Adipocyte (in vitro differentiated cells): ENCODE results near the gene CIBAR2.

Experiments
- DNase-seq: peaks from one replicate; pipeline ENCODE4 v3.0.0-alpha.2; 2015; ENCODE audit warnings: low read depth
- H3K27me3 ChIP-seq: replicated peaks from 2 replicates; pipeline ENCODE4 v1.7.0; 2013; ENCODE audit warnings: mild to moderate bottlenecking, low read length, moderate library complexity; ENCODE audit not compliant: control insufficient read depth, insufficient read depth
- H3K36me3 ChIP-seq: 2 replicates; pipeline ENCODE4 v1.7.0; 2013; ENCODE audit warnings: low read length, mild to moderate bottlenecking, moderate library complexity; ENCODE audit not compliant: control insufficient read depth, insufficient read depth, severe bottlenecking
- H3K4me1 ChIP-seq: 2 replicates; pipeline ENCODE4 v1.7.0; 2013; ENCODE audit warnings: mild to moderate bottlenecking, low read length, moderate library complexity; ENCODE audit not compliant: control insufficient read depth, insufficient read depth
- H3K4me3 ChIP-seq: 2 replicates; pipeline ENCODE4 v1.7.0; 2013; ENCODE audit warnings: mild to moderate bottlenecking, low read length, moderate library complexity
- H3K9ac ChIP-seq: 2 replicates; pipeline ENCODE4 v1.7.0; 2013; ENCODE audit warnings: mild to moderate bottlenecking, low read length, moderate library complexity
- H3K9me3 ChIP-seq: 2 replicates; pipeline ENCODE4 v1.7.0; 2013; ENCODE audit warnings: mild to moderate bottlenecking, low read length, moderate library complexity; ENCODE audit not compliant: control insufficient read depth

Gene CIBAR2

DNA sequence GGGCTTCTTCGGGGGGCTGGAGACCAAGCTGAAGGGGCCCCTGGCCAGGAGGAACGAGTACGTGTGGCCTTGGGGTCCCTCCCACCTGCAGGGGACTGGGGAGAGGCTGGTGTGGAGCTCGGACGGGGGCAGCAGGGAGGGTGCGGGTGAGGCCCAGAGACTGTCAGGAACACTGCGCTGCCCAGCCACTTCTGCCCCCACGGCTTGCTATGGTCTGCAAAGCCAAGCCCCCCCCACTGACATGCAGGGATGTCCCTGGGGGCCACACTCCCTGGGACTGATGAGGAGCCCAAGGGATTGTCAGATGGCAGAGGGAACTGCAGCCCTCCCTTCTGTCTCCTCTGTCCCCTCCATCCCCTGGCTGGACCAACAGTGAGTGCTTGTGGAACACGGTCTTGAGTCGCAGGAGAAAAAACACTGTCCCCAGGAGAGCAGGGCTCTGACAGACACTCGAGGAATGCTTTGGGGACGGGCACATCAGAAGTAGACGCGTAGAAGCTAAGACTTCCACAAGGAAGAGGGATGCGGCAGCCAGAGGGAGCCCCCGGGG is 34.6 kb downstream of the CIBAR2 start:
- H3K4me3 ChIP-seq, result no peak overlapping the region

GRCh38 chr16:85077039-85077438 is 35.2 kb downstream of the CIBAR2 start:
- Histone ChIP-seq H3K36me3 (peaks cover 23% of the 10 kb centered on the region), H3K4me3 (no peak overlapping the region), H3K9ac (no peak overlapping the region), H3K4me1 (peaks cover 13% of the 10 kb centered on the region), H3K27me3 (no peaks in the 10 kb centered on the region), H3K9me3 (no peaks in the 10 kb centered on the region)
- no peak for DNase-seq

More for the DNA sequence above, 34.6 kb downstream of the CIBAR2 start:
- no peaks in the 10 kb centered on the region for H3K27me3 ChIP-seq
- H3K36me3 ChIP-seq, result peaks cover 23% of the 10 kb centered on the region
- H3K4me1 ChIP-seq, result peaks cover 9% of the 10 kb centered on the region
- no peak overlapping the region for H3K9ac ChIP-seq
- DNase-seq, result no peak
- no peaks in the 10 kb centered on the region for H3K9me3 ChIP-seq

GRCh38 chr16:85075236-85075924 is 36.9 kb downstream of the CIBAR2 start:
- H3K36me3 ChIP-seq, result peaks cover 23% of the 10 kb centered on the region
- no peak overlapping the region for H3K4me3 ChIP-seq
- H3K27me3 ChIP-seq, result no peaks in the 10 kb centered on the region
- no peak for DNase-seq
- no peak overlapping the region for H3K9ac ChIP-seq
- no peaks in the 10 kb centered on the region for H3K9me3 ChIP-seq
- peaks cover 13% of the 10 kb centered on the region for H3K4me1 ChIP-seq

DNA sequence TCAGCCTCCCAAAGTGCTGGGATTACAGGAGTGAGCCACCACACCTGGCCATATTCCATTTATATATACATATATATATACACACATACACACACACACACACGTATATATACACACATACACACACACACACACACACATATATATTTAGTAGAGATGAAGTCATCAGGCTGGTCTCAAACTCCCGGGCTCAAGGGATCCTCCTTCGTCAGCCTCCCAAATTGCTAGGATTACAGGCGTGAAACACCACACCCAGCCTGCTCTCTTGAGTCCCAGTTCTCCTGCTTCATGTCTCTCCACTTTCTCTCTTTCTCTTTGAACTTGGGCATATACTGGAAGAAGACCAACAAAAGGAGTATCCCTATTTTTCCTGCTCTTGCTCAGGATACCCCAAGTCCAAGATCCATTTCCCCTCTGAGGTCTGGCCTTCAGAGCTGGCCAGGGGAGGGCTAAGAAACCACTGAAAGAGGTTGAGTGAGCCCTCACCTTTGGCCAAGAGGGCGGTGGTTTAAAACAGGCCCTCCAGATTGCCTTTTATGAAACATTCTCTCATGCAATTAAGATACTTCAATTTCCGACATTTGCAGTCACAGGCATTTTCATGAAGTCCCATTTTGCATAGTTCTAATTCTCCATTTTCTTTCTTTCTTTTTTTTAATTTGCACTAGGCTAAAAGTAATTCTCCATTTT is 37.9 kb downstream of the CIBAR2 start:
- no peak overlapping the region for H3K4me3 ChIP-seq
- DNase-seq, result no peak
- peaks cover 13% of the 10 kb centered on the region for H3K4me1 ChIP-seq
- peaks cover 25% of the 10 kb centered on the region for H3K36me3 ChIP-seq
- no peak overlapping the region for H3K9ac ChIP-seq
- no peaks in the 10 kb centered on the region for H3K27me3 ChIP-seq
- no peaks in the 10 kb centered on the region for H3K9me3 ChIP-seq

DNA sequence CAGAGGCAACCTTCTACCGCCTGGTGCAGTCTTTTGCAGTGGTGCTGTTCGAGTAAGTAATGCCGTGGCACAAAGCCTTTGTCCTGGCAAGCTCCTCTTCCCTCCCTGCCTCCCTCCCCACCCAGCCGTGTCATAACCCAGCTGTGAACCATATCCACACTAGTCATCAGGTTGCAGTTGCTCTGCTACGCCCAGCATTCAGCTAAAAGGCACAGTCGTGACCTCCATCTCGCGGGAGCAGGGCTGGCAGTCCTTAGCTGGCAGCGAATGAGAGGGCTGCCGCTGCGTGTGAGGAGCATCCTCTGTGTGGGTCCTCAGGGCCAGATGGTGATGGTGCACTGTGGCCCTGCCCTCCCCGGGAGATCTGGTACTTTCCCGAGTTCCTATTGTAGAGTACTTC is 39.3 kb downstream of the CIBAR2 start:
- Histone ChIP-seq H3K9me3 (no peaks in the 10 kb centered on the region), H3K4me1 (peaks cover 13% of the 10 kb centered on the region), H3K27me3 (no peaks in the 10 kb centered on the region), H3K36me3 (peaks cover 17% of the 10 kb centered on the region), H3K9ac (no peak overlapping the region), H3K4me3 (no peak overlapping the region)
- no peak for DNase-seq

- Histone ChIP-seq H3K9me3 (no peaks in the 10 kb centered on the region), H3K4me1 (peaks cover 13% of the 10 kb centered on the region), H3K36me3 (peaks cover 20% of the 10 kb centered on the region), H3K27me3 (no peaks in the 10 kb centered on the region), H3K4me3 (no peak overlapping the region), H3K9ac (no peak overlapping the region)
- DNase-seq, result no peak
Observed at GRCh38 chr16:85072076-85072860, 40.0 kb downstream of the CIBAR2 start.

DNA sequence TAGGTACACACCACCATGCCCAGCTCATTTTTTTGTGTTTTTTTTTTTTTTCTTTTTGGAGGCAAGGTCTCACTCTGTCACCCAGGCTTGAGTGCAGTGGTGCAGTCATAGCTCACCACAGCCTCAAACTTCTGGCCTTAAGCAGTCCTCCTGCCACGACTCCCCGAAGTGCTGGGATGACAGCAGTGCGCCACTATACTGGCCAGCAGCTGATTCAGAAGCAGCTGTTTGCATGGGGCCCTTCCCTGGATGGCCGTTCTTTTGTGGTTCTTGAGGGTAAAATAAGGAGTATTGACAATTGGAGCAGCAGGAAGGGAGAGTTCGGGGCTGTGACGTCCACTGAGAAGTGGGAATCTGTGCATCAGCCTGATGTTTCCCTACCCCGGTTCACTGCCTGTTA is 43.1 kb downstream of the CIBAR2 start:
- Histone ChIP-seq H3K27me3 (no peaks in the 10 kb centered on the region), H3K36me3 (peaks cover 11% of the 10 kb centered on the region), H3K4me1 (peaks cover 13% of the 10 kb centered on the region), H3K9ac (no peak overlapping the region), H3K9me3 (no peaks in the 10 kb centered on the region), H3K4me3 (no peak overlapping the region)
- DNase-seq, result no peak

GRCh38 chr16:85068746-85069145 is 43.5 kb downstream of the CIBAR2 start:
- Histone ChIP-seq H3K4me3 (no peak overlapping the region), H3K4me1 (peaks cover 13% of the 10 kb centered on the region), H3K36me3 (peaks cover 11% of the 10 kb centered on the region), H3K9me3 (no peaks in the 10 kb centered on the region), H3K9ac (no peak overlapping the region), H3K27me3 (no peaks in the 10 kb centered on the region)
- DNase-seq, result no peak

DNA sequence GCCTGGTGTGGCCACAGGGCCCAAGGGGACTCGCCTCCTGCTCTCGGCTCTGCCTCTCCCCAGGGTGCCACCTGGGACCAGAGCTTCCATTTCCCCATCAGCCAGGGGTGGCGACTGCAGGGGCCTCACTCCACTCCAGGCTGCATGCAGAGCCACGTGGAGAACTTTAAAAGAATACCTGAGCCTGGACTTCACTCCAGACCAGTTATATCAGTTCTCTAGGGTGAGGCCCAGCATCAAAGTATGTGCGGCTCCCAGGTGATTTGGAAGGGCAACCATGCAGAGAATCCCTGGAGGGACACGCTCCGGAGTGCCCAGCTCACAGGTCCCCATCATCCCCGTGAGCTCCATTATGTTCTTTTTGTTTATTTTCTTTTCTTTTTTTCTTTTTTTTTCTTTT is 44.8 kb downstream of the CIBAR2 start:
- H3K9ac ChIP-seq, result no peak overlapping the region
- no peak for DNase-seq
- H3K9me3 ChIP-seq, result no peaks in the 10 kb centered on the region
- no peak overlapping the region for H3K4me3 ChIP-seq
- H3K27me3 ChIP-seq, result no peaks in the 10 kb centered on the region
- H3K36me3 ChIP-seq, result peaks cover 11% of the 10 kb centered on the region
- H3K4me1 ChIP-seq, result peaks cover 1% of the 10 kb centered on the region

- no peak for DNase-seq
- peaks cover 11% of the 10 kb centered on the region for H3K36me3 ChIP-seq
- no peaks in the 10 kb centered on the region for H3K9me3 ChIP-seq
- no peaks in the 10 kb centered on the region for H3K4me1 ChIP-seq
- H3K27me3 ChIP-seq, result no peaks in the 10 kb centered on the region
- no peak overlapping the region for H3K9ac ChIP-seq
- no peak overlapping the region for H3K4me3 ChIP-seq
Observed at GRCh38 chr16:85067024-85067423, 45.2 kb downstream of the CIBAR2 start.

DNA sequence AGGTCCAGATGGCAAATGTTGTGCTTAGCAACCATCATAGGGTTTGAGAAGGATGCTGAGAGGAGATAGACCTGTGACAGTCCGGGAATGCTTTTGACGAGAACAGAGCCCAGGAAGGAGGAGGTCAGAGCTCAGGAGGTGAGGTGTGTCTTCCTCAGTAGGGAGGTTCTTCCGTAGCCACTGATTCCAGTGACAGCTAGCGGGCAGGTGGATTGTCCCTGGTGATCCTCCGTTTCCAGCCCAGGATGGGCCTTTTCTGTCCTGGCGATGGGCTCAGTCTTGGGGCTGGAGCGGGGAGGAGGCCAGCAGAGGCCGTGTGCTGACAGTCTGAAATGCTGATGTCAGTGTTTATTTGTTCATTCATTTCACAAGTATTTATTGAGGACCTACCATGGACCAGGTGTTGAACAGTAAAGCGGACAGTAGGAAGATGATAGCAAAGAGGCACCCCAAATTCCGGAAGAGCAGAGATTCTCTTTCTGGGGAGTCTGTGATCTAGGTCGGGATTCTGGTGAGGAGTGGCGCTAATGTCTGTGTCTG is 45.9 kb downstream of the CIBAR2 start:
- H3K36me3 ChIP-seq, result peaks cover 11% of the 10 kb centered on the region
- H3K27me3 ChIP-seq, result no peaks in the 10 kb centered on the region
- DNase-seq, result no peak
- no peak overlapping the region for H3K9ac ChIP-seq
- H3K4me1 ChIP-seq, result no peaks in the 10 kb centered on the region
- no peak overlapping the region for H3K4me3 ChIP-seq
- no peaks in the 10 kb centered on the region for H3K9me3 ChIP-seq
